Keratinocyte (primary cell): ENCODE measurements around the gene TRAF2. TPM values are rescaled to one million over a fixed set of nuclear protein-coding genes. Genes with fewer than 3 reads are reported as not detected.

ENCODE experiments used
- DNase-seq: peaks from one replicate; pipeline ENCODE4 v3.0.0-alpha.2; 2011; ENCODE audit warnings: low read depth, missing footprints, low spot score
- FAIRE-seq: peaks from 2 replicates; lab custom pipeline; 2011; peaks lifted over from hg19 to GRCh38; lab: Jason Lieb, UNC
- H2AFZ ChIP-seq: 2 replicates; pipeline ENCODE4 v1.6.0; 2012; ENCODE audit warnings: low read length, control low read depth, inconsistent platforms; ENCODE audit not compliant: control insufficient read depth
- H3K27ac ChIP-seq: 2 replicates; pipeline ENCODE4 v1.5.1; 2011; ENCODE audit warnings: low read length; ENCODE audit not compliant: control insufficient read depth, insufficient read depth
- H3K27me3 ChIP-seq: 3 replicates; pipeline ENCODE4 v1.6.0; 2011; ENCODE audit warnings: low read length; ENCODE audit not compliant: control insufficient read depth, insufficient read depth; ENCODE audit errors: extremely low read depth
- H3K36me3 ChIP-seq, 2 experiments: 2 replicates in 1 of 2; 3 replicates in 1 of 2; pipeline ENCODE4 v1.5.1; 2011; ENCODE audit warnings: low read length in 2 of 2, mild to moderate bottlenecking in 1 of 2; ENCODE audit not compliant: control insufficient read depth in 2 of 2, insufficient read depth in 2 of 2; ENCODE audit errors: extremely low read depth in 1 of 2
- H3K4me1 ChIP-seq: 3 replicates; pipeline ENCODE4 v1.5.1; 2011; ENCODE audit warnings: low read length; ENCODE audit not compliant: control insufficient read depth, insufficient read depth; ENCODE audit errors: extremely low read depth
- H3K4me2 ChIP-seq: 3 replicates; pipeline ENCODE4 v1.6.0; 2011; ENCODE audit warnings: low read depth, low read length; ENCODE audit not compliant: control insufficient read depth, insufficient read depth; ENCODE audit errors: extremely low read depth
- H3K4me3 ChIP-seq, 3 experiments: fragments of 200-600 bp in 1 of 3; sonication (generic) in 1 of 3; 2 replicates in 2 of 3; 3 replicates in 1 of 3; pipeline ENCODE4 v1.5.1; 2011 to 2016; ENCODE audit warnings: low read length in 3 of 3, mild to moderate bottlenecking in 3 of 3, control low read depth in 2 of 3, inconsistent platforms in 1 of 3, low read depth in 1 of 3, mixed read lengths in 1 of 3, mixed run types in 1 of 3, moderate library complexity in 1 of 3; ENCODE audit not compliant: control insufficient read depth in 2 of 3, insufficient read depth in 2 of 3; ENCODE audit errors: extremely low read depth in 1 of 3
- H3K79me2 ChIP-seq: 2 replicates; pipeline ENCODE4 v1.6.0; 2012; ENCODE audit warnings: low read length; ENCODE audit not compliant: control insufficient read depth, insufficient read depth
- H3K9ac ChIP-seq: 3 replicates; pipeline ENCODE4 v1.6.0; 2011; ENCODE audit warnings: low read length; ENCODE audit not compliant: control insufficient read depth, insufficient read depth; ENCODE audit errors: extremely low read depth
- H3K9me1 ChIP-seq: 3 replicates; pipeline ENCODE4 v1.6.0; 2011; ENCODE audit warnings: low read length; ENCODE audit not compliant: control insufficient read depth, insufficient read depth; ENCODE audit errors: extremely low read depth
- H3K9me3 ChIP-seq: 2 replicates; pipeline ENCODE4 v1.5.1; 2012; ENCODE audit warnings: low read depth, low read length; ENCODE audit not compliant: control insufficient read depth
- H4K20me1 ChIP-seq: 3 replicates; pipeline ENCODE4 v1.6.0; 2011; ENCODE audit warnings: low read length; ENCODE audit not compliant: control insufficient read depth, insufficient read depth; ENCODE audit errors: extremely low read depth
- EZH2 ChIP-seq: IDR thresholded peaks from one replicate; pipeline ENCODE4 v1.6.1; 2012; ENCODE audit warnings: inconsistent platforms, mild to moderate bottlenecking, low read length, moderate library complexity
- dilution Hi-C: fragments of 300-500 bp; cut with MboI; formaldehyde crosslinking; loops from one replicate; pipeline ENCODE4 v1.7.0; 2020; ENCODE audit warnings: low sequenced_read_pairs; ENCODE audit not compliant: extremely low pct_ligation_motif_present
- polyA plus RNA-seq, 5 experiments: library from polyadenylated mRNA; depleted of rRNA in 3 of 5; stranded (reverse) in 3 of 5; stranded (forward) in 1 of 5; unstranded in 1 of 5; fragments of >200 nt; gene quantifications; 1 replicate in 1 of 5; 2 replicates in 3 of 5; 3 replicates in 1 of 5; pipeline versions ENCODE4 v1.2.1 to v1.2.3, GENCODE V29; 2011 to 2012; ENCODE audit warnings: missing spikeins in 2 of 5, low read depth in 1 of 5, low replicate concordance in 1 of 5
- TF ChIP-seq, protein P1 (sequence below), 3 experiments: IDR thresholded peaks in 1 of 3; conservative IDR thresholded peaks in 1 of 3; optimal IDR thresholded peaks in 1 of 3; 2 replicates in 2 of 3; 3 replicates in 1 of 3; pipeline versions ENCODE3 to v1.5.1; 2011; ENCODE audit warnings: low read length in 3 of 3, mild to moderate bottlenecking in 3 of 3, moderate library complexity in 2 of 3, control low read depth in 1 of 3, inconsistent platforms in 1 of 3; ENCODE audit not compliant: insufficient read depth in 2 of 3; ENCODE audit errors: extremely low read depth in 1 of 3

The TRAF2 gene
- polyA plus RNA-seq, 1 donor (not counting 4 experiments of a cell fraction or from before 2014, with no cell fraction given) = 9.9 TPM

DNA sequence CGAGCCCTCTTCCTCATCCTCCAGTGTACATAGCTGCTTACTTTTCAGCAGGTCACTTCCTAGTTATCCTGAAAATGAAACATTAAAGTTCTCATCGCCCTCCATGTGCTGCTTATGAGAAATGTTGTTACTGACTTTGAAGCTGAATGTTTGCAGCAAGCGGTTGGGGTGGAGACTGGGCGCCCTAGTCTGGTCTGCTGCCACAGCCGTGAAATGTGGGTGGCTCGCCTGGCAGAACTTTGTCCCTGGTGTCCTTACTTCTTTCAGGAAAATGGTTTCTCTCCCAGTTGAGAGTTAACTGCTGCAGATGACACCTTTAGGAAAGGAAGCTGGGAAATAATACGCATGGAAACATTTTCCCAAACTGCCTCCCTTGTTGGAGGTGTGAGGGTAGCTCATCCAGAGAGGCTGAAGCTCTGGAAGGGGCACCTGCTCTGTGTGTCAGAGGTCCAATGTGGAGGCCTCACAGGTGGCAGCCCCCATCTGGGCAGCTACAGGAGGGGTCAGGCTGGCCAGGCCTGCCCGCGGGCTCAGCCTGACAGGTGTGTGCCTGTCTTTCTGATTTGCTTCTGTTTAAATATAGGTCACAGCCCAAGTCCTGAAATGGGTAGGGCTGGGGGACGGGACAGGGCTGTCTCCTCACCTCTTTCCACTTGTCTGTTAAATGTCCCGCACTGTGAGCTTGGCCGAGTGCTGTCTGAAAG, 24.0 kb downstream of the TRAF2 start:
- Histone ChIP-seq H3K36me3 (peaks cover 20 to 28% of the 10 kb centered on the region in 2 experiments), H4K20me1 (no peaks in the 10 kb centered on the region), H3K9ac (no peak overlapping the region), H3K4me1 (no peaks in the 10 kb centered on the region), H3K9me3 (no peaks in the 10 kb centered on the region), H3K27ac (no peak overlapping the region), H3K79me2 (peaks cover 4% of the 10 kb centered on the region), H2AFZ (no peak overlapping the region), H3K27me3 (no peaks in the 10 kb centered on the region), H3K4me2 (no peak overlapping the region), H3K9me1 (no peaks in the 10 kb centered on the region), H3K4me3 (no peak overlapping the region)
- dilution Hi-C loops = no loop called here
- DNase-seq = no peak
- no peak for FAIRE-seq
- TF ChIP-seq, protein P1, sequence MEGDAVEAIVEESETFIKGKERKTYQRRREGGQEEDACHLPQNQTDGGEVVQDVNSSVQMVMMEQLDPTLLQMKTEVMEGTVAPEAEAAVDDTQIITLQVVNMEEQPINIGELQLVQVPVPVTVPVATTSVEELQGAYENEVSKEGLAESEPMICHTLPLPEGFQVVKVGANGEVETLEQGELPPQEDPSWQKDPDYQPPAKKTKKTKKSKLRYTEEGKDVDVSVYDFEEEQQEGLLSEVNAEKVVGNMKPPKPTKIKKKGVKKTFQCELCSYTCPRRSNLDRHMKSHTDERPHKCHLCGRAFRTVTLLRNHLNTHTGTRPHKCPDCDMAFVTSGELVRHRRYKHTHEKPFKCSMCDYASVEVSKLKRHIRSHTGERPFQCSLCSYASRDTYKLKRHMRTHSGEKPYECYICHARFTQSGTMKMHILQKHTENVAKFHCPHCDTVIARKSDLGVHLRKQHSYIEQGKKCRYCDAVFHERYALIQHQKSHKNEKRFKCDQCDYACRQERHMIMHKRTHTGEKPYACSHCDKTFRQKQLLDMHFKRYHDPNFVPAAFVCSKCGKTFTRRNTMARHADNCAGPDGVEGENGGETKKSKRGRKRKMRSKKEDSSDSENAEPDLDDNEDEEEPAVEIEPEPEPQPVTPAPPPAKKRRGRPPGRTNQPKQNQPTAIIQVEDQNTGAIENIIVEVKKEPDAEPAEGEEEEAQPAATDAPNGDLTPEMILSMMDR (optimal IDR thresholded peaks at IDR 0.05 in 1 of 3, IDR thresholded peaks at IDR 0.05 in 1 of 3, conservative IDR thresholded peaks at IDR 0.05 in 1 of 3; ENCODE audit: extremely low read depth in 1 of 3, insufficient read depth in 2 of 3, low read length in 3 of 3) = no peak
- TF ChIP-seq EZH2 = no peak

DNA sequence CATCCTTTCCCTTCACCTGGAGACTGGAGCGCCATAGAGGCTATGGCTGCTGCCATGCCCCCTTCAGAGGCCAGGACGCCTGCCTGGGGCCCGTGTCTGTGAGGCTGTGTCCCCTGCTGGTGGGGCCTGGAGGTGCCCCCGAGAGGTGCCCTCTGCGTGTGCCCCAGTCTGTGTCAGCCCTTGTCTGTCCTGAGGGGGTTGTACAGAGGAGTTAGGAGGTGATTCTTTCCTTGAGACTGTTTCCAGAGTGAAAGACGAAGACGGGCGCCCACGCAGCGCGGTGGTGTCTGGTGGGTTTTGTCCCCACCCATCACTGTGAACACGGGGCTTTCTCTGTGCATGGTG, 24.6 kb downstream of the TRAF2 start:
- H3K27me3 ChIP-seq = no peaks in the 10 kb centered on the region
- no peak overlapping the region for H3K9ac ChIP-seq
- H3K4me3 ChIP-seq = no peak overlapping the region
- H3K4me1 ChIP-seq = no peaks in the 10 kb centered on the region
- H3K36me3 ChIP-seq = peaks cover 23 to 29% of the 10 kb centered on the region in 2 experiments
- dilution Hi-C loops = no loop called here
- no peak for TF ChIP-seq EZH2
- TF ChIP-seq, protein P1 (optimal IDR thresholded peaks at IDR 0.05 in 1 of 3, IDR thresholded peaks at IDR 0.05 in 1 of 3, conservative IDR thresholded peaks at IDR 0.05 in 1 of 3; ENCODE audit: extremely low read depth in 1 of 3, insufficient read depth in 2 of 3, low read length in 3 of 3) = no peak
- H3K27ac ChIP-seq = no peak overlapping the region
- H2AFZ ChIP-seq = no peak overlapping the region
- peaks cover 5% of the 10 kb centered on the region for H3K79me2 ChIP-seq
- H3K9me3 ChIP-seq = no peaks in the 10 kb centered on the region
- H4K20me1 ChIP-seq = no peaks in the 10 kb centered on the region
- H3K9me1 ChIP-seq = no peaks in the 10 kb centered on the region
- no peak overlapping the region for H3K4me2 ChIP-seq
- DNase-seq = no peak
- FAIRE-seq = no peak
